Hair follicular keratinocyte (primary cell): ENCODE results near the gene CDC20. TPM values are rescaled to one million over a fixed set of nuclear protein-coding genes. Genes with fewer than 3 reads are reported as not detected.

Source experiments
- total RNA-seq: library from RNA; depleted of rRNA; stranded (reverse); fragments of >200 nt; gene quantifications from 2 replicates; pipeline ENCODE4 v1.2.3, GENCODE V29; 2015

Gene CDC20
- total RNA-seq = 63.1 and 277 TPM in 2 replicates

GRCh38 chr1:43358746-43359693 is at the start of gene CDC20:
Gene CDC20 (plus strand): TSS chr1:43358981. CDS start chr1:43359216, 235 bp downstream.

GRCh38 chr1:43337588-43337987 is 21.2 kb upstream of the CDC20 start, which contains the start of gene MPL:
Gene MPL (plus strand): TSS chr1:43337818. CDS start chr1:43337849, 31 bp downstream.

GRCh38 chr1:43367904-43368645 is 9.3 kb downstream of the CDC20 start, which contains the start of gene ELOVL1:
Gene ELOVL1 (minus strand): TSS chr1:43368011. CDS start chr1:43365609, 2,402 bp downstream.

GRCh38 chr1:43389326-43390313 is 30.8 kb downstream of the CDC20 start, which contains the start of the genes MED8 and SZT2:
Gene MED8 (minus strand): TSS chr1:43389800. CDS start chr1:43389764, 36 bp downstream.
Gene SZT2 (plus strand): TSS chr1:43389899. CDS start chr1:43389969, 70 bp downstream.

Other genes with a start within 250 kb of the CDC20 start
- gene EBNA1BP2, start 186.7 kb upstream of the CDC20 start, total RNA-seq = 121 and 224 TPM in 2 replicates
- 0.34 and 0.86 TPM in 2 replicates for gene CFAP57, start 186.7 kb upstream of the CDC20 start, total RNA-seq
- 3.0 and 4.3 TPM in 2 replicates for gene TMEM125, start 89.0 kb upstream of the CDC20 start, total RNA-seq
- 2.8 and 5.7 TPM in 2 replicates for gene C1orf210, start 73.4 kb upstream of the CDC20 start, total RNA-seq
- not detected in 2 replicates for gene TIE1, start 58.0 kb upstream of the CDC20 start, total RNA-seq
- gene MPL, start 21.2 kb upstream of the CDC20 start, total RNA-seq = 0.08 and 0.34 TPM in 2 replicates
- gene ELOVL1, start 9.0 kb downstream of the CDC20 start, total RNA-seq = 126 and 140 TPM in 2 replicates
- gene MED8, start 30.8 kb downstream of the CDC20 start, total RNA-seq = 46.2 and 46.3 TPM in 2 replicates
- gene SZT2, start 30.9 kb downstream of the CDC20 start, total RNA-seq = 9.8 and 9.9 TPM in 2 replicates
- gene HYI, start 95.0 kb downstream of the CDC20 start, total RNA-seq = 87.8 and 97.3 TPM in 2 replicates
- gene PTPRF, start 171.9 kb downstream of the CDC20 start, total RNA-seq = 152 and 204 TPM in 2 replicates